Endometrium (tissue), 2 donors: ENCODE data around the gene SPTSSA.
"Not testable (repeated sequence)": the region's sequence is repeated elsewhere in the genome, so short reads cannot be mapped to it uniquely, and the experiment has no call there.

Experiments
- FAIRE-seq: peaks from 2 replicates; lab custom pipeline; 2012; peaks lifted over from hg19 to GRCh38; lab: Jason Lieb, UNC
- donor health status: control.
- donor health status: control.

Gene SPTSSA

DNA sequence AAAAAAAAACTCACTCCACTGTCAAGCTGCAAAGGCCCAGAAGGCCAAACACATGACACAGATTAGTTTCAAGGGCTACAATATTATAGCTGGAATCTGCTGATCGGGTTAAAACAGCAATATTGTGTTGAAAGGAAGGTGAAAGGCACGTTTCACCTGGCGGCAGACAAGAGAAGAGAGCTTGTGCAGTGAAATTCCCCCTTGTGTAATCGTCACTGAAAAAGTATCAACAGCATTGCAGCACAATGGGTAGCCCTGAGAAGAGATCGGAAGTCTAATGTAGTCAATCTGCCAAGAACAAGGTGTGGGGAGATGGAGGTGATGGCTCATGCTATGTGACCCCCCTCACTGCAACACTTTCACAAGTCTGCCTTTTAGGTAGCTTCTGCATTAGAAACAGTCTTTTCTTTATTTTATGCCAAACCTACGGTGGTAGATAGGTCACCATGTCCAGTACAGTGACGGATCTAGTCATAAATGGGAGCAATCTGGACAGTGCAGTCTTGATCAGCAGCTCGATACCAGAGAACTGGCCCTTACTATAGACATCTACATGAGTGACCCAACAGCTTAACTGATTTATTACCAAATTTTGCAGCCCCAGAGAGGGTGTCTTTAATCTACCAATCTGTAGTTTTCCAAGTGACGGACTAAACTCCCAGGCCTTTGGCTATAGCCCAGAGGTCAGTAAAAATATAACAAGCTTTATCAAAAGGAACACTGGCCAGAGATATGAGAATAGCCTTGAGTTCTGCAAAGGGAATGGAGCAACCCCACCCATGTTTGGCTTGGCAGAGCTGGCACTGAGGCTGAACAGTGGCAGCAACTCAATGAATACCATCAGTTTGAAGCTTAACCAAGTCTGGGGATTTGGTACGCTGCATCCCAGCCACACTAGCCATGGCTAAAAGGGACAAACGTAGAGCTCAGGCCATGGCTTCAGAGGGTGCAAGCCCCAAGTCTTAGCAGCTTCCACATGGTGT is 35.4 kb downstream of the SPTSSA start:
- FAIRE-seq, result no peak

- no peak for FAIRE-seq
Measured at GRCh38 chr14:34425095-34425851, 36.8 kb downstream of the SPTSSA start.

DNA sequence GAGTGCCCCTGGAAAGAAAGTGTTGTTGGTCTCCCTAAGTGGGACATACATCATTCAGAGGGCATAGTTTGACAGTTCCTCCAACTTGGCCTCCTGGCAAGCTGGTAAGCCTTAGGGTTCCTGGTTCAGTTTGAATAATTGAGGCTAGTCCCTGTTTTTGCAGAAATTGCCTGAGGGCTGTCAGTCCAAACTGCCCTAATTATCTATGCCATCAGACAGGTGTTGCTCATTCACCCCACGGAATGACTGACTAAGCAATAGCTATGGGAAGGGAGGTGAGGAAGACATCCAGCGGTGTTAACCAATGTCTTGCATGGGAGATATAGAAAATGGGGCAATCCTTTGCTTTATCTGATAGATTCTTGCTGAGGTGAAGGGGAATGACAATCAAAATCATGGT is 37.6 kb downstream of the SPTSSA start:
- FAIRE-seq, result no peak

DNA sequence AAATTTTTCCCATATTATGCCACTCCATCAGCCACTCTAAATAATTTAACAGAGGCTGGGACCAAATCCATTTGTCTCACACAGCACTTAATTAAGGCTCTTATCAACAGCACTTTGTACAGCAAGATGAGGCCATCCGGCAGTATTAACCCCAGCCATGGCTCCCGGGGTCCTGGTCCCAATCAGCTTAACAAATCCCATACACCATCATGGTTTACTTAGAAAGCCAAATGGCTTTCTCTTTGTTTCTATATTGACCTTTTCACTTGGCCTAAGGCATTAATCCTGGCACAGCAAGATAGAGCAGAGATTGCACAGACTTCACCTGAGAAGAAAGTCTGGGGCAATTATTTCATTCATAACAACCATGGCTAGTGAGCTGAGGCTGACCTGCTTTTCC is 38.6 kb downstream of the SPTSSA start:
- no peak for FAIRE-seq

DNA sequence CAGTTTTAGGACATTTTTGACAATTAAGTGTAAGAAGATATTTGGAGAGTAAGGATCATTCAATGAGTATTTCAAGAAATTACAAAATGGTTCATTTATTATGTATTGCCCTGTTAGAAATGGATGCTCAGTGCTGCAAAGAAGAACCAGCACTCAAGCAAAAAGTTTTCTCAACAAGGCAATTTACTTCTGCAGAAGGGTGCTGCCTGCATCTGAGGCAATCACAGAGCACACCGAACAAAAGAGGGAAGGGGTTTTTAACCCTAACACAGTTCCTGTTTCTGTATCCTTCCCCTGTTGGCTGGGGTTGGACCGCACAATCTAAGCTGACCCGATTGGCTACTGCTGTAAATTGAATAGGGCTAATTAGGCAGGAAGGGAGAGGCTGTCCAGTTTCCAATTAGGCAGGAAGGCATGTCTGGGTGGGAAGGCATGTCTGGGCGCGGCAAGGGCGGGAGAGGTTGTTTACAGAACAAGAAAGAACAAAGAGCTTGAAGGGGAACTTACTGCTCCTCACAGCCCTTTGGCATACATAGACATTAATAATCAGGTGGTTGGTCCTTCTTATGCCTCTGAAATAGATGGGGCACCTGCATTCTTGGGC is 41.4 kb downstream of the SPTSSA start:
- no peak for FAIRE-seq

- no peak for FAIRE-seq
Measured at GRCh38 chr14:34409721-34410120, 52.3 kb downstream of the SPTSSA start.

DNA sequence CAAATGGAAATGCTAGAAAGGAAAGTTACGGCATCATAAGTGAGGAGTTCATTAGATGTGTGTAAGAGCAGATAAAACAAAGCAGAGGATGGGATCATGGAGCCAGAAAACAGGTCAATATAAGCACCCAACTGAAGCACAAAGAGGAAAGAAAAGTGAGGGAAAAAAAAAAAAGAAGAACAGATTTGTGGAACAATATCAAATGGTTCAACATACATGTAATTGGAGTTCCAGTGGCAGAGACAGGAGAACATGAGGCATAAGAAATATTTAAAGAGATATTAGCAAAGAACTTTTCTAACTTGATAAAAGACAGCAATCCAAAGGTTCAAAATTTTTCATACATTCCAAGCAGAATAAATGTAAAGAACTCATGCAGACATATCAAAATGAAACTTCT is 54.1 kb downstream of the SPTSSA start:
- no peak for FAIRE-seq

DNA sequence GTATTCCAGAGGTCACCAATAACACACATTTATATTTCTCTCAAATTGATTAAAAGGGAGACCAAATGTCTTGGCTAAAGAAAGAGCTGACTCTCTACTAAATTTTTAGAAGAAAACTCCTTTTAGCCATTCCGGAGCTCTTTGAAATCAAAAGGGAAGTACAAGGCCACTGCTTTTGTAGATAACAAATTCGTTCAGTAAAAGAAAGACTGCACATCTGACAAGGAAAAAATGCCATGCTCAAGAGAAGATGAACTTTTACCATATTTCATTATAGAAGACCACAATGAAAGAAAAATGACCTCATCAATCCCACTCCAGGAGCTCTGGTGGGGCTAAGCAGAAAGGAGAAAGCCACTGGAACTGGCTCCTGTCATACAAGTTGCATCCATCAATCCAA is 57.6 kb downstream of the SPTSSA start:
- no peak for FAIRE-seq

GRCh38 chr14:34403646-34404045 is 58.4 kb downstream of the SPTSSA start:
- no peak for FAIRE-seq

- FAIRE-seq, result no peak
Measured at GRCh38 chr14:34398024-34398423, 64.0 kb downstream of the SPTSSA start.

DNA sequence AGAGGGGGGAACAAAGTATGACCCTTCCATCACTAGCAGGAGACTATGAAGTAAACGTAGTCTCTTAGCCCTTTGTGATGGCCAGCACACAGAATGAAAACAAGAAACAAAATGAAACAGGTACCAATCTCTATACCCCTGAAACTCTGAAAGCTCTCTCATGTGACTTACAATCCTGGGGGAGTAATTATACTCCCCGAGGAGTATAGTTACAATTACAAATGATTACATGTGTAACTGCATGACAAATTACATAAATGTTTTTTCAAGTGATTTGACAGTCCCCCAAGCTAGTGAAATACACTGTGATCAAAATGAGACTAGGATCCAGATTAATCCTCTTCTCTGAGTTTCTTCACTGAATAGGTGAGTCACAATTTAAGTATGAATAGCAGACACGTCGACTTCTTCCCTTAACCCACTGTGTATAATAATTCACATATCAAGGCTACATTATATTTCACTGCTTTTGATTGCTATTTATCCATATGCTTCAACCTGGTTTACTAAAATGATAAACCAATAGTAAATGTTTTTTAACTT is 74.0 kb downstream of the SPTSSA start:
- no peak for FAIRE-seq

GRCh38 chr14:34386865-34387485 is 75.1 kb downstream of the SPTSSA start:
- no peak for FAIRE-seq

- FAIRE-seq, result not testable (repeated sequence)
Measured at GRCh38 chr14:34385881-34386280, 76.2 kb downstream of the SPTSSA start.

DNA sequence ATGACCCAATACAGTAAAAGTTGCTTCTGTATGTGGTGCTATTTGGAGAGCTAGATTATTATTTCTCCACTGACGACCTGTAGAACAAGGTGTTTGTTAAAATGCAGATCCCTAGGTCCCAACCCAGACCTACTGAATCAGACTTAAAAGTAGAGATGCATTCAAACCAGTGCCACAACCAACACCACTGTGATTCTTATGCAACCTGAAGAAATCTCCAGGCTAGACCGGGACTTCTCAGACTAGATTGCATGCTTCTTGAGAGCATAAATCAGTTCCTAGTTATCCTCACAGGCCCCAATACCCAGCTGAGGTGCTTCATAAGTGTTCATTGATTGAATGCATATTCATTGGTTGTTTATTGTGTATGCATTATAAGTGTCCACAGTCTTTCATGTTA is 78.2 kb downstream of the SPTSSA start:
- FAIRE-seq, result no peak
